Measurements from ENCODE around the gene EFNB2.

The EFNB2 gene

DNA sequence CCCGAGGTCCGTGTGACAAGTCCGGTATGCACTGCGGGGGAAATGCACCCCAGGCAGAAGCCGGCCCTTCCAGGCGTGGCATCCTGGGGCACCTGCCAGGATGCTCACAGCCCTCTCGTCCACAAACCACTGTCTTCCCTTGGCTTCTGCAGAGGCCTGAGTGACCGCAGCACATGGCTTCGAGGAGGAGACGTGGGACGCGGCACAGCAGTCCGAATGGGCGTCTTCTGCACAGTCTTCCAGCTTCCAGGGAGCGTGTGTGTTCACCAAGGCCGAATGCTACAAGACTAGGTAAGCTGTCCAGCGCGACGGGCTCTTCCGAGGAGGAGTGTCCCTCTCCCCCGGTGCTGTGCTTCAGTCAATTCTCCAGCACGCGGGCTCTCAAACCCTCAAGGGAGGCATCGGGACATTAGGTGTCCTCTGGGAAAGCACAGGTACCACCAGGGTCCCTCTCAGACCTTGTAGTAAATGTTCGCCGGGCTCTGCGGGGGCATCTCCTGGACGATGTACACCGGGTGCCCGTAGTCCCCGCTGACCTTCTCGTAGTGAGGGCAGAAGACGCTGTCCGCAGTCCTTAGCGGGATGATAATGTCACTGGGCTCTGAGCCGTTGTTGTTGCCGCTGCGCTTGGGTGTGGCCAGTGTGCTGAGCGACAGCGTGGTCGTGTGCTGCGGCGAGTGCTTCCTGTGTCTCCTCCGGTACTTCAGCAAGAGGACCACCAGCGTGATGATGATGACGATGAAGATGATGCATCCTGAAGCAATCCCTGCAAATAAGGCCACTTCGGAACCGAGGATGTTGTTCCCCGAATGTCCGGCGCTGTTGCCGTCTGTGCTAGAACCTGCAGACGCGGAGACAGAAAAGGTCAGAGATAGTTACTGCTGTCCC, 42.6 kb downstream of the EFNB2 start:
- no peak overlapping the region for H3K27ac ChIP-seq

DNA sequence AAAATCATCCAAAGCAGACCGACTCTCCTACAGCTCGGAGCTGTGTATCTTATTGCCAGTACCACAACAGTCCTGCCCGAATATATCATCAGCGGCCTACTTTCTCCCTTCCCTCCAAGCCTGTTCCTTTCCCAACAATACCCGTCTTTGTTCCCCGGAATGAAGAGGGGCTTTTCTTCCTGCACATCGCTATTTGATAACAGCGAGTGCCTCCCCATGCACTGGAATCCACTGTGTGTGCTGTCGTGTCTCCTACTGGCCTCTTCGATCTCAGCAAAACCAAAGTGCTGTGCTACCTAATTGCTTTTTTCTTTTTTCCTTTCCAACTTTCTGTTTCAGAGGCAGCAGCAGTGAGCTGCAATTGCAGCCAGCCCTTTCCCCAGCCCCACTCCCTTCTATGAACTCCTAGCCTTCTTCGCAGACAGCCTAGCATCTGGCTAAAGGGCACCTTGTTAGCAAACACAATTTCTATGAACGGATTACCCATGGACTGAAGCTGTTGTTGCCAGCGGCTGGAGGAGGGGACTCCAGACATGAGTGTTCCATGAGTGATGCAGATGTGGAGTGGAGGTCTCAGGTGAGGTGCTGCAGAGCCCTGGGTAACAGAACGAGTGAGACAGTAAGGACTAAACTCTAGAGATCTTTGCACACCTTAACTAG, 43.4 kb downstream of the EFNB2 start:
- TF ChIP-seq, protein P1, sequence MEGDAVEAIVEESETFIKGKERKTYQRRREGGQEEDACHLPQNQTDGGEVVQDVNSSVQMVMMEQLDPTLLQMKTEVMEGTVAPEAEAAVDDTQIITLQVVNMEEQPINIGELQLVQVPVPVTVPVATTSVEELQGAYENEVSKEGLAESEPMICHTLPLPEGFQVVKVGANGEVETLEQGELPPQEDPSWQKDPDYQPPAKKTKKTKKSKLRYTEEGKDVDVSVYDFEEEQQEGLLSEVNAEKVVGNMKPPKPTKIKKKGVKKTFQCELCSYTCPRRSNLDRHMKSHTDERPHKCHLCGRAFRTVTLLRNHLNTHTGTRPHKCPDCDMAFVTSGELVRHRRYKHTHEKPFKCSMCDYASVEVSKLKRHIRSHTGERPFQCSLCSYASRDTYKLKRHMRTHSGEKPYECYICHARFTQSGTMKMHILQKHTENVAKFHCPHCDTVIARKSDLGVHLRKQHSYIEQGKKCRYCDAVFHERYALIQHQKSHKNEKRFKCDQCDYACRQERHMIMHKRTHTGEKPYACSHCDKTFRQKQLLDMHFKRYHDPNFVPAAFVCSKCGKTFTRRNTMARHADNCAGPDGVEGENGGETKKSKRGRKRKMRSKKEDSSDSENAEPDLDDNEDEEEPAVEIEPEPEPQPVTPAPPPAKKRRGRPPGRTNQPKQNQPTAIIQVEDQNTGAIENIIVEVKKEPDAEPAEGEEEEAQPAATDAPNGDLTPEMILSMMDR (conservative IDR thresholded peaks at IDR 0.05): no peak
- no peak overlapping the region for H3K27ac ChIP-seq

More for the DNA sequence above, 42.6 kb downstream of the EFNB2 start:
- TF ChIP-seq, protein P1 (conservative IDR thresholded peaks at IDR 0.05): no peak

DNA sequence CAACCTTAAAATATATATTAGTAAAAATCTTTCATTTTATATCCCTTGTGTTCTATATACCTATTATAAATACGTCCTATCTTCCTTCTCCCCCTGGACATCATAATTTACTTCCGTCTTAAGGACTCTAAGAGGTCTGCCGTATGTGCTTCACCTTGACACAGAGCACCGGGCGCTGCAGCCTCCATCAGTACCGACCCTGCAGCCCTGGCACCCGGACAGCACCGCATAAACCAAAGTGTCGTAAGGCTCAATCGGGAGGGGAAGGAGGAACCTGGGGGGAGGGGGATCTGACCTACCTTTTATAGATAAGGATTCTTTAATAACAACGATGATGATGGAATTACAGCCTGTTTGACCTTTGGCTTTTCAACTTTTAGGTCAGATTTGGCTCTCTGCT, 44.0 kb downstream of the EFNB2 start:
- H3K27ac ChIP-seq: no peak overlapping the region
- TF ChIP-seq, protein P1 (conservative IDR thresholded peaks at IDR 0.05): no peak

DNA sequence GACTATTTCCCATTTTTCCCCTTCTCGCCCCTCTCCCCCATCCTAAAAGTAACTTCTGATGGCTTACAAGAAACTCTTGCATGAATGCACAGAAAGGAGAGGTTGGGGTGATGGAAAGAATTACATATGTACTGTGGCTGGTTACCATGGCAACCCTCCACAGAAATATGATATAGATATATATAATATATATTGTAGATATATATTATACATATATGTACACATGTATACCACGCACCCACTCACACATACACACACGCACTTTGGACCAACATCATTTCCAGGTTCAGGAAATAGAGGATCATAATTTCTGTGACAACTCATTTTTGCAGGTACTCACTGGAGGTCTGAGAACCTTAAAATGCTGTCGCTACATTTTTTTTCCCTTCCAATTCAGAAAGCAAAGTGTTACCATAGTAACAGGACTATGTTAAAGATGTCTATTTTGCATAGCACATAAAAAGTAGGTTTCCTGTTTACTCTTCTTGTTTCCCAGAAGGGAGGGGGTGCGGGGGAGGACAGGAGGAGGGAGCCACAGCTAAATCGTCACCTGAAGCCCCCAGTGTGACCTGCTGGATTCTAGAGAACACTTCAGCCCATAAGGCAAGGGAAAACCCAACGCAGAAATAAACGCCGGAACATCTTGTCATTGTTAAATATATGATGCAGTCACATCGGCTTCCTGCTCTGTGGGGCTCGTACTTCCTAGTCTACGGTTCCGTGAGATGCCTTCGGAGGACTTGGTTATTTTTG, 44.7 kb downstream of the EFNB2 start:
- H3K27ac ChIP-seq: no peak overlapping the region
- TF ChIP-seq, protein P1 (conservative IDR thresholded peaks at IDR 0.05): no peak

DNA sequence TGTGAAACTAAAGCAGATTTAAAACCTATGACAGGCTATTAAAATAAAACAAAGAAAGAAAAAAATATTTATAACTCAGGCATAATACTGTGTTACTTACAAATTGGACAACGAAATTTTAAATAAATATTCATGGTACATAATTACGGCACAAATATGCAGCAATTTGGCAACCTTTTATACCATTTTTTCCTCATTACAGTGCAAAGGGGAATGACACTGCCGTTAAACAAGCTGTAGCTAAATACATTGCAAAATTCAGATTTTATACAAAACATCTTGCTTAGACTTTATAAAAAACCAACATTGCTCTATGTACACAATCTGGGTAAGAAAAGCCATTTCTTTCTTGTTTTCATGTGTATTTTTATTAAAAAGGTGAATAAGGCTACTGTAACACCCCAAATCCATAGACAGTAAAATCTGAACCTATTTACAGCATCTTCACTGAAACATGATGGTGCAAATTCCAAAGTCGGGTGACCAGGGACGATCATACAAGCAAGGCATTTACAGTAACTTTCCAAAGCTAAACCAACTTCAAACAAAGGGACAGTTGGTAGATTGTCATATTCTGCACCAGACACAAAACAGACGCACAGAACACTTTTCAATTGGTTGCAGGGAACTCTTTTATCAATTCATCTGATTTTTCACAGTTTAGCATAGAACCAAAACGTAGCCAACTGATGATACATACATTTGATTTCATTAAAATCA, 45.5 kb downstream of the EFNB2 start:
- TF ChIP-seq, protein P1 (conservative IDR thresholded peaks at IDR 0.05): no peak
- no peak overlapping the region for H3K27ac ChIP-seq

DNA sequence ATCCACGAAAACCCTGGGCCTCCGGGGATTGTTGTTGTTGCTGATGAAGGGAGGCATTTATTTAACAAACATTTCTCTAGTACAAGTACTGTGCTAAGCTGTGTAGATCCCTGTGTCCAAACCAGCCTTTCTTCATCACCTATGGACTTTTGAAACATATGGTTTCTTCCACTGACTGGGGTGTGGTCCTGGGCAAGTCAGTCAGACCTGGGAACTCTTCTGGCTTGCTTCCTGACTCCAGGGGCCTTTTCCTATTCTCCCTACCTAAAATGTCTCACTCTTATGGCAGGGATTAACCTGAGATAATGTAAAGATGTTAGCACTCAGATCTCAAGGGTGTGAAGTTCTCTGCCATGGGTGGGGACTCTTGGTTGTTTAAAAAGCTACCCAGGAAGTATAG, 46.8 kb downstream of the EFNB2 start:
- H3K27ac ChIP-seq: no peak overlapping the region
- TF ChIP-seq, protein P1 (conservative IDR thresholded peaks at IDR 0.05): no peak
